GM12892 (cell line): ENCODE measurements around the gene CPSF3.

Source experiments
- POLR2A ChIP-seq: IDR thresholded peaks from 2 replicates; pipeline ENCODE4 v1.6.1; 2011; ENCODE audit warnings: low read depth, low read length, control low read depth
- POLR2AphosphoS5 ChIP-seq: IDR thresholded peaks from 2 replicates; pipeline ENCODE4 v1.6.1; 2011; ENCODE audit warnings: low read depth, low read length, control low read depth

GRCh38 chr2:9418746-9419145, 4.7 kb upstream of the CPSF3 start:
- TF ChIP-seq POLR2A (no peak), POLR2AphosphoS5 (no peak)
